Measurements from ENCODE around the gene VIL1. TPM values are rescaled to one million over a fixed set of nuclear protein-coding genes. Genes with fewer than 3 reads are reported as not detected.

VIL1 gene
- total RNA-seq, 4 donors from 2014 or later = 0.21 to 3.3 (median 1.1) TPM

- WGBS = 87% methylated on average over 17 of the region's 17 CpGs
- H3K36me3 ChIP-seq = no peaks in the 10 kb centered on the region
- H3K4me3 ChIP-seq = no peak overlapping the region
- no peaks in the 10 kb centered on the region for H3K27me3 ChIP-seq
- H3K27ac ChIP-seq = no peak overlapping the region
- DNase-seq (ENCODE audit: low spot score in 2 of 2) = no peak
- TF ChIP-seq POLR2A (IDR thresholded peaks at IDR 0.05) (no peak), POLR2AphosphoS5 (IDR thresholded peaks at IDR 0.05) (no peak), EP300 (IDR thresholded peaks at IDR 0.05) (no peak)
- TF ChIP-seq, protein P1, sequence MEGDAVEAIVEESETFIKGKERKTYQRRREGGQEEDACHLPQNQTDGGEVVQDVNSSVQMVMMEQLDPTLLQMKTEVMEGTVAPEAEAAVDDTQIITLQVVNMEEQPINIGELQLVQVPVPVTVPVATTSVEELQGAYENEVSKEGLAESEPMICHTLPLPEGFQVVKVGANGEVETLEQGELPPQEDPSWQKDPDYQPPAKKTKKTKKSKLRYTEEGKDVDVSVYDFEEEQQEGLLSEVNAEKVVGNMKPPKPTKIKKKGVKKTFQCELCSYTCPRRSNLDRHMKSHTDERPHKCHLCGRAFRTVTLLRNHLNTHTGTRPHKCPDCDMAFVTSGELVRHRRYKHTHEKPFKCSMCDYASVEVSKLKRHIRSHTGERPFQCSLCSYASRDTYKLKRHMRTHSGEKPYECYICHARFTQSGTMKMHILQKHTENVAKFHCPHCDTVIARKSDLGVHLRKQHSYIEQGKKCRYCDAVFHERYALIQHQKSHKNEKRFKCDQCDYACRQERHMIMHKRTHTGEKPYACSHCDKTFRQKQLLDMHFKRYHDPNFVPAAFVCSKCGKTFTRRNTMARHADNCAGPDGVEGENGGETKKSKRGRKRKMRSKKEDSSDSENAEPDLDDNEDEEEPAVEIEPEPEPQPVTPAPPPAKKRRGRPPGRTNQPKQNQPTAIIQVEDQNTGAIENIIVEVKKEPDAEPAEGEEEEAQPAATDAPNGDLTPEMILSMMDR (IDR thresholded peaks at IDR 0.05) = no peak
- no peaks in the 10 kb centered on the region for H3K9me3 ChIP-seq
- H3K4me1 ChIP-seq = peaks cover 11% of the 10 kb centered on the region
Measured at GRCh38 chr2:218389333-218390150, 29.4 kb upstream of the VIL1 start.

DNA sequence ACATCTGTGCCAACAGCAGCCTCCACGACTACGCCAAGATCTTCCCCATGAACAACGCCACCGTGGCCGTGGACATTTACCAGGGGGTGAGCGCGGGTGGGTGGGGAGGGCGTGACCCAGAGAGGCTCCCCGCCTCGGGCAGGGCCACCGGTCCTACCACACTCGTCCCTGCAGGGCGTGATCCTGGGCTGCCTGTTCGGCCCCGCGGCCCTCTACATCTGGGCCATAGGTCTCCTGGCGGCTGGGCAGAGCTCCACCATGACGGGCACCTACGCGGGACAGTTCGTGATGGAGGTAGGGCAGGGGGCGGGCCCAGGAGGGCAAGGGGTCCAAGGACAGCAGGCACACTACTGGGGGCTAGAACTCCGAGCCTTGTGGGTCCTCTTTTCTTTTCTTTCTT, 27.7 kb upstream of the VIL1 start:
- TF ChIP-seq EP300 (IDR thresholded peaks at IDR 0.05) = no peak
- TF ChIP-seq, protein P1 (IDR thresholded peaks at IDR 0.05) = no peak
- no peak for TF ChIP-seq POLR2A (IDR thresholded peaks at IDR 0.05)
- no peak for TF ChIP-seq POLR2AphosphoS5 (IDR thresholded peaks at IDR 0.05)
- DNase-seq (ENCODE audit: low spot score in 2 of 2) = no peak
- Histone ChIP-seq H3K36me3 (no peaks in the 10 kb centered on the region), H3K4me3 (no peak overlapping the region), H3K9me3 (no peaks in the 10 kb centered on the region), H3K4me1 (peaks cover 19% of the 10 kb centered on the region), H3K27me3 (no peaks in the 10 kb centered on the region), H3K27ac (no peak overlapping the region)
- 89% methylated on average over 21 of the region's 23 CpGs for WGBS

- TF ChIP-seq POLR2A (IDR thresholded peaks at IDR 0.05) (no peak), POLR2AphosphoS5 (IDR thresholded peaks at IDR 0.05) (no peak), EP300 (IDR thresholded peaks at IDR 0.05) (no peak)
- TF ChIP-seq, protein P1 (IDR thresholded peaks at IDR 0.05) = no peak
- DNase-seq (ENCODE audit: low spot score in 2 of 2) = no peak
- Histone ChIP-seq H3K4me1 (peaks cover 24% of the 10 kb centered on the region), H3K36me3 (no peaks in the 10 kb centered on the region), H3K27me3 (no peaks in the 10 kb centered on the region), H3K4me3 (no peak overlapping the region), H3K27ac (no peak overlapping the region), H3K9me3 (no peaks in the 10 kb centered on the region)
- 89% methylated on average over 5 of the region's 5 CpGs for WGBS
Measured at GRCh38 chr2:218392459-218392858, 26.5 kb upstream of the VIL1 start.

DNA sequence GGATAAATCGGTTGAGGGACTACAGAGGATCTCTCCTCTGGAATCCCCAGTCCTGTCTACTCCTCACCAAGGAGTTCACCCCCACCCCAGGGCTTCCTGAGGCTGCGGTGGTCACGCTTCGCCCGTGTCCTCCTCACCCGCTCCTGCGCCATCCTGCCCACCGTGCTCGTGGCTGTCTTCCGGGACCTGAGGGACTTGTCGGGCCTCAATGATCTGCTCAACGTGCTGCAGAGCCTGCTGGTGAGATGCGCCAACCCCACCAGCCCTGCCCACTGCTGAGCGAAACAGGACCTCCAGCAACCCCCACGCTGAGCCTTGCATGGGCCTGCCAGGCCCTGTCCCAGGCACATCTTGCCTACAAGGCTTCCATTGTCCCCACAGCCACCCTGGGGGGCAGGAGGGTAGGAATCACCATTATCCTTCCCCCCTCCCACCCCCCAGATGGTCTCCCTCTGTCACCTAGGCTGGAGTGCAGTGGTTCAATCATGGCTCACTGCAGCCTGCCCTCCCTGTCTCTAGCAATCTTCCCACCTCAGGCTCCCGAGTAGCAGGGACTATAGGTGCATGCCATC, 25.9 kb upstream of the VIL1 start:
- no peaks in the 10 kb centered on the region for H3K9me3 ChIP-seq
- H3K27me3 ChIP-seq = no peaks in the 10 kb centered on the region
- H3K27ac ChIP-seq = no peak overlapping the region
- DNase-seq (ENCODE audit: low spot score in 2 of 2) = no peak
- 83% methylated on average over 12 of the region's 16 CpGs for WGBS
- TF ChIP-seq, protein P1 (IDR thresholded peaks at IDR 0.05) = no peak
- TF ChIP-seq POLR2A (IDR thresholded peaks at IDR 0.05) (no peak), POLR2AphosphoS5 (IDR thresholded peaks at IDR 0.05) (no peak)
- H3K4me3 ChIP-seq = no peak overlapping the region
- H3K4me1 ChIP-seq = peaks cover 24% of the 10 kb centered on the region
- no peaks in the 10 kb centered on the region for H3K36me3 ChIP-seq

GRCh38 chr2:218393750-218394290, 25.1 kb upstream of the VIL1 start:
- Histone ChIP-seq H3K27me3 (no peaks in the 10 kb centered on the region), H3K9me3 (no peaks in the 10 kb centered on the region), H3K27ac (no peak overlapping the region), H3K36me3 (no peaks in the 10 kb centered on the region), H3K4me3 (no peak overlapping the region), H3K4me1 (peaks cover 33% of the 10 kb centered on the region)
- TF ChIP-seq POLR2A (IDR thresholded peaks at IDR 0.05) = no peak
- TF ChIP-seq EP300 (IDR thresholded peaks at IDR 0.05) = no peak
- TF ChIP-seq POLR2AphosphoS5 (IDR thresholded peaks at IDR 0.05) = no peak
- DNase-seq (ENCODE audit: low spot score in 2 of 2) = no peak
- 71% methylated on average over 8 of the region's 8 CpGs for WGBS
